Naive thymus-derived CD8-positive, alpha-beta T cell (primary cell): ENCODE data around the gene TM2D1. TPM values are rescaled to one million over a fixed set of nuclear protein-coding genes. Genes with fewer than 3 reads are reported as not detected.

Experiments used
- ATAC-seq, 2 donors: fragments of 150-1000 bp; cut with Tn5 transposase in 1 of 2; sonication (Bioruptor Pico), chemical (Tn5 transposase) in 1 of 2; 1 replicate in 1 of 2; 2 replicates in 1 of 2; pipeline ENCODE4 v1.10.0; 2021; ENCODE audit warnings: mild to moderate bottlenecking in 2 of 2, moderate library complexity in 2 of 2
- POLR2A ChIA-PET: fragments of 350-600 bp; sonication (Branson Sonifier 250); formaldehyde crosslinking; loops from one replicate; lab custom pipeline; 2021; ENCODE audit warnings: antibody characterized with exemption; lab: Charles Lee
- DNase-seq, 10 donors: peaks; one replicate each; pipeline versions ENCODE4 v3.0.0 to v3.0.0-alpha.2; 2020 to 2022
- H3K27ac Mint-ChIP-seq, 10 donors: one replicate each; pipeline ENCODE4 v1.8.0; 2020 to 2022; ENCODE audit warnings: mild to moderate bottlenecking in 10 of 10, mixed read lengths in 10 of 10, moderate library complexity in 4 of 10, inconsistent platforms in 1 of 10
- H3K27me3 Mint-ChIP-seq, 5 donors: one replicate each; pipeline ENCODE4 v1.8.0; 2021 to 2022; ENCODE audit warnings: mixed read lengths in 5 of 5
- H3K36me3 Mint-ChIP-seq, 3 donors: one replicate each; pipeline ENCODE4 v1.8.0; 2020 to 2022; ENCODE audit warnings: mixed read lengths in 3 of 3, mild to moderate bottlenecking in 2 of 3, inconsistent platforms in 1 of 3
- H3K4me1 Mint-ChIP-seq, 4 donors: one replicate each; pipeline ENCODE4 v1.8.0; 2021 to 2022; ENCODE audit warnings: mixed read lengths in 4 of 4
- H3K4me3 Mint-ChIP-seq, 10 donors: one replicate each; pipeline ENCODE4 v1.8.0; 2020 to 2022; ENCODE audit warnings: mild to moderate bottlenecking in 10 of 10, mixed read lengths in 10 of 10, moderate library complexity in 6 of 10, inconsistent platforms in 1 of 10
- H3K9me3 Mint-ChIP-seq, 9 donors: one replicate each; pipeline ENCODE4 v1.8.0; 2020 to 2022; ENCODE audit warnings: mixed read lengths in 9 of 9, mild to moderate bottlenecking in 3 of 9, inconsistent platforms in 1 of 9, moderate library complexity in 1 of 9
- polyA plus RNA-seq, 3 donors: library from polyadenylated mRNA; unstranded; fragments of 300-500 nt; fragmentation: Illumina TruSeq; gene quantifications; one replicate each; pipeline ENCODE4 v1.2.3, GENCODE V29; 2021
- total RNA-seq, 8 experiments: library from RNA in 2 of 8; stranded (reverse) in 2 of 8; gene quantifications; one replicate each; pipeline ENCODE4 v1.2.3 and lab custom pipeline; 2021 to 2026

The TM2D1 gene
- total and polyA plus RNA-seq, 5 experiments from 2014 or later, result 27.7 to 47.3 (median 37.9) TPM

GRCh38 chr1:61638911-61639605, 85.9 kb downstream of the TM2D1 start:
- ATAC-seq, result no peak
- no peak for DNase-seq
- Mint-ChIP-seq H3K4me3 (no peak overlapping the region), H3K27ac (peak overlapping the region in 1 of 10 donors; percentile 11), H3K36me3 (no peaks in the 10 kb centered on the region), H3K27me3 (no peaks in the 10 kb centered on the region), H3K9me3 (no peaks in the 10 kb centered on the region), H3K4me1 (peaks cover 10 to 14% (median 13%) of the 10 kb centered on the region in 4 donors)
- POLR2A ChIA-PET, result no interaction called here

DNA sequence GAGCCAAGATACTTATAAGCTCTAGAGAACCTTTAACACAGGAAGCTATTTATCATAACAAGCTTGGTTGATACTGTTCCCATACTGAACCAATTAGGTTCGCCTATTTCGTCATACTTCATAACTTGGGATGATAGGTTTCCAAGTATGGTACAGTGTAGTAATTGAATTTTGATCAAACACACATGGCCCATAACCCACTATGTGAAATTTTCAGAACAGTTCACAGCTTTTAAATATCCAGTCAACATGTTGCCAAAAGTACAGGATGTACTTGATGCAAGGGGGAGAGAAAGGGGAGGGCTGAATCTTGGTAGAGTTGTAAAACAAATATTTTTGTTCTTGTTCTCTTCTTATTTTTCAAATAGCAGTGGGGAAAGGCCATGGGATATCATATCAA, 86.6 kb downstream of the TM2D1 start:
- DNase-seq, result no peak
- no peaks in the 10 kb centered on the region for H3K27me3 Mint-ChIP-seq
- no peak for ATAC-seq
- H3K27ac Mint-ChIP-seq, result no peak overlapping the region
- no peak overlapping the region for H3K4me3 Mint-ChIP-seq
- no peaks in the 10 kb centered on the region for H3K36me3 Mint-ChIP-seq
- peaks cover 10 to 14% (median 13%) of the 10 kb centered on the region in 4 donors for H3K4me1 Mint-ChIP-seq
- POLR2A ChIA-PET, result no interaction called here
- H3K9me3 Mint-ChIP-seq, result no peaks in the 10 kb centered on the region

- H3K27me3 Mint-ChIP-seq, result no peaks in the 10 kb centered on the region
- H3K27ac Mint-ChIP-seq, result no peak overlapping the region
- H3K4me3 Mint-ChIP-seq, result no peak overlapping the region
- POLR2A ChIA-PET, result no interaction called here
- no peaks in the 10 kb centered on the region for H3K9me3 Mint-ChIP-seq
- H3K36me3 Mint-ChIP-seq, result no peaks in the 10 kb centered on the region
- DNase-seq (no peak), ATAC-seq (no peak)
- peaks cover 10 to 14% (median 13%) of the 10 kb centered on the region in 4 donors for H3K4me1 Mint-ChIP-seq
These were observed 87.5 kb downstream of the TM2D1 start for GRCh38 chr1:61637470-61637869.

DNA sequence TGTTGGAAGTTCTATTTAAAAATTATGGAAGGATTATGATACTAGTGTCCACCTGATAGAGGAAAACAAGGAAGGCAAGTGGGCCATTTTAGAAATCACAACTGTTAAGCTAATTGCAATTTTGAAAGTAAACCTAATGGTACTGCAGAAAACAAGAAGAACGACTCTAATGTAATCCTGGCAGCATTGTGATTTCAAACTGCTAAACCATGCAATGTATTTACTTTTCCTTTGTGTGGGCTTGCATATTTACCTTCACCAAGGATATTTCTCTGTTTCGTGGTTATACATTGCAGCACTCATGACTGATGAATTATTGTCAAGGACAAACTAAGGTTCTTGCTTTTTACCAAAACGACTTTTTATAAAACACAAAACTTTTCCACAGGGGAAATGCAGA, 88.1 kb downstream of the TM2D1 start:
- no peak overlapping the region for H3K4me3 Mint-ChIP-seq
- ATAC-seq, result no peak
- no peaks in the 10 kb centered on the region for H3K27me3 Mint-ChIP-seq
- H3K27ac Mint-ChIP-seq, result no peak overlapping the region
- peaks cover 9 to 12% (median 10%) of the 10 kb centered on the region in 4 donors for H3K4me1 Mint-ChIP-seq
- H3K36me3 Mint-ChIP-seq, result no peaks in the 10 kb centered on the region
- POLR2A ChIA-PET, result no interaction called here
- no peak for DNase-seq
- H3K9me3 Mint-ChIP-seq, result no peaks in the 10 kb centered on the region

GRCh38 chr1:61636376-61636775, 88.6 kb downstream of the TM2D1 start:
- POLR2A ChIA-PET, result no interaction called here
- peaks cover 5 to 9% (median 6%) of the 10 kb centered on the region in 4 donors for H3K4me1 Mint-ChIP-seq
- H3K27me3 Mint-ChIP-seq, result no peaks in the 10 kb centered on the region
- no peak for ATAC-seq
- H3K27ac Mint-ChIP-seq, result no peak overlapping the region
- DNase-seq, result no peak
- H3K4me3 Mint-ChIP-seq, result no peak overlapping the region
- no peaks in the 10 kb centered on the region for H3K36me3 Mint-ChIP-seq
- H3K9me3 Mint-ChIP-seq, result no peaks in the 10 kb centered on the region

- Mint-ChIP-seq H3K36me3 (no peaks in the 10 kb centered on the region), H3K27ac (no peak overlapping the region), H3K9me3 (no peaks in the 10 kb centered on the region), H3K4me3 (no peak overlapping the region), H3K27me3 (no peaks in the 10 kb centered on the region), H3K4me1 (peaks cover 0 to 2% (median under 1%) of the 10 kb centered on the region in 4 donors)
- no peak for ATAC-seq
- DNase-seq, result no peak
- POLR2A ChIA-PET, result no interaction called here
These were observed 89.4 kb downstream of the TM2D1 start for GRCh38 chr1:61635557-61635956.

DNA sequence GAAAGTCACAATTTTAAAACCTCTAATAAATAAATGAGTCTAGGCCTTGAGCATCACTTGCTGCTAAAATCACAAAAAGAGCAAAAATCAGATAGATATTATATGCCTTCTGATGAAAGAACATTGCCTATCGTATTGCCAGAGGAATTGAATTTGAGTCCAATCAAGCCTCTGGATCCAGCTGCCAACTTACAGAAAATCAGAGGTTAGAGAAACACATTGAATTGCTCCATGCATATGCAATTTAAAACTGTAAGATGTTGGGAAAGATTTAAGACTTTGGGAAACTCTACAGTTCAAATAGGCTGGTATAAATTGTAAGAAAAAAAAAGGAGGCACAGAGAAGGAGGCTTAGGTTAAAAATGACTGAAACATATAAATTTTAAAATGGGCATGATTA, 93.5 kb downstream of the TM2D1 start:
- Mint-ChIP-seq H3K9me3 (peaks cover 0 to 1% (median 0%) of the 10 kb centered on the region in 9 donors), H3K4me3 (no peak overlapping the region), H3K36me3 (peaks cover 0 to 6% (median 0%) of the 10 kb centered on the region in 3 donors), H3K4me1 (no peaks in the 10 kb centered on the region), H3K27me3 (peaks cover 0 to 8% (median 0%) of the 10 kb centered on the region in 5 donors), H3K27ac (no peak overlapping the region)
- no peak for DNase-seq
- no peak for ATAC-seq
- POLR2A ChIA-PET, result no interaction called here

Other genes starting within 250 kb of the TM2D1 start
- 10 to 100 TPM; 33.2 to 33.8 TPM for gene PATJ, start 17.3 kb upstream of the TM2D1 start, total RNA-seq
- 10 to 100 TPM; 13.4 to 17.5 (median 17.3) TPM for gene PATJ, start 17.3 kb upstream of the TM2D1 start, polyA plus RNA-seq